GM23338 (cell line): ENCODE data around the gene CACNA1D. TPM values are rescaled to one million over a fixed set of nuclear protein-coding genes. Genes with fewer than 3 reads are reported as not detected.

ENCODE experiments used
- ATAC-seq: fragments of 200-7000 bp; cut with Tn5 transposase; 3 replicates; pipeline ENCODE4 v1.9.1; 2020
- DNase-seq: peaks from one replicate; pipeline ENCODE4 v3.0.0-alpha.2; 2015; ENCODE audit warnings: low spot score
- H2AFZ ChIP-seq: fragments of 200-600 bp; sonication (generic); 2 replicates; pipeline ENCODE4 v1.8.0; 2016; ENCODE audit warnings: antibody characterized with exemption, mild to moderate bottlenecking, moderate library complexity
- H3F3A ChIP-seq: fragments of 200-600 bp; sonication (generic); replicated peaks from 2 replicates; pipeline ENCODE4 v1.8.0; 2017; ENCODE audit warnings: antibody characterized with exemption, mixed run types, low read depth
- H3K27ac ChIP-seq: fragments of 200-600 bp; sonication (generic); 2 replicates; pipeline ENCODE4 v1.6.1; 2016; ENCODE audit warnings: low read depth
- H3K27me3 ChIP-seq: fragments of 200-600 bp; sonication (generic); 2 replicates; pipeline ENCODE4 v1.8.0; 2016; ENCODE audit warnings: mild to moderate bottlenecking, mixed run types, moderate library complexity; ENCODE audit not compliant: insufficient read depth
- H3K36me3 ChIP-seq: fragments of 200-600 bp; sonication (generic); 2 replicates; pipeline ENCODE4 v1.8.0; 2016; ENCODE audit warnings: mild to moderate bottlenecking; ENCODE audit not compliant: insufficient read depth
- H3K4me1 ChIP-seq: fragments of 200-600 bp; sonication (generic); 2 replicates; pipeline ENCODE4 v1.8.0; 2016; ENCODE audit warnings: mild to moderate bottlenecking, moderate library complexity; ENCODE audit not compliant: insufficient read depth
- H3K4me2 ChIP-seq: fragments of 200-600 bp; sonication (generic); 2 replicates; pipeline ENCODE4 v1.7.1; 2017; ENCODE audit warnings: mixed run types
- H3K4me3 ChIP-seq: fragments of 200-600 bp; sonication (generic); 2 replicates; pipeline ENCODE4 v1.6.1; 2016; ENCODE audit warnings: mixed run types
- H3K79me2 ChIP-seq: fragments of 200-600 bp; sonication (generic); replicated peaks from 2 replicates; pipeline ENCODE4 v1.8.0; 2017; ENCODE audit warnings: mild to moderate bottlenecking; ENCODE audit not compliant: insufficient read depth
- H3K9me2 ChIP-seq: fragments of 200-600 bp; sonication (generic); 2 replicates; pipeline ENCODE4 v1.8.0; 2017; ENCODE audit not compliant: insufficient read depth
- H4K20me1 ChIP-seq: fragments of 200-600 bp; sonication (generic); replicated peaks from 2 replicates; pipeline ENCODE4 v1.8.0; 2017; ENCODE audit warnings: mild to moderate bottlenecking; ENCODE audit not compliant: insufficient read depth
- H3K27ac Mint-ChIP-seq: 2 replicates; pipeline ENCODE4 v1.8.0; 2020; ENCODE audit warnings: inconsistent platforms, mild to moderate bottlenecking, moderate library complexity, mixed read lengths
- H3K27me3 Mint-ChIP-seq: 3 replicates; pipeline ENCODE4 v1.8.0; 2022; ENCODE audit warnings: low read depth, mild to moderate bottlenecking, moderate library complexity, mixed read lengths, inconsistent platforms; ENCODE audit not compliant: insufficient read depth, poor library complexity
- H3K36me3 Mint-ChIP-seq: 3 replicates; pipeline ENCODE4 v1.8.0; 2021; ENCODE audit warnings: low read depth, mild to moderate bottlenecking, inconsistent platforms, moderate library complexity, mixed read lengths
- H3K4me1 Mint-ChIP-seq: 3 replicates; pipeline ENCODE4 v1.8.0; 2020; ENCODE audit warnings: mild to moderate bottlenecking, inconsistent platforms, mixed read lengths
- H3K4me3 Mint-ChIP-seq: 3 replicates; pipeline ENCODE4 v1.8.0; 2021; ENCODE audit warnings: moderate library complexity, mild to moderate bottlenecking, inconsistent platforms, mixed read lengths
- H3K9me3 Mint-ChIP-seq: 3 replicates; pipeline ENCODE4 v1.8.0; 2020; ENCODE audit warnings: moderate library complexity, mild to moderate bottlenecking, inconsistent platforms, mixed read lengths
- JUNB ChIP-seq: IDR thresholded peaks from one replicate; pipeline ENCODE4 v1.6.1; 2016; ENCODE audit warnings: antibody characterized with exemption; ENCODE audit not compliant: unreplicated experiment
- NANOG ChIP-seq: IDR thresholded peaks from 2 replicates; pipeline ENCODE4 v1.6.1; 2016; ENCODE audit warnings: antibody characterized with exemption, borderline replicate concordance
- STAT1 ChIP-seq: IDR thresholded peaks from one replicate; pipeline ENCODE4 v1.6.1; 2016; ENCODE audit warnings: antibody characterized with exemption; ENCODE audit not compliant: unreplicated experiment
- polyA plus RNA-seq: library from polyadenylated mRNA; unstranded; fragments of >200 nt; fragmentation: Nextera tagmentation; extraction: Ambion mirVana; gene quantifications from 2 replicates; pipeline ENCODE4 v1.2.1, GENCODE V29; 2016
- total RNA-seq: library from RNA; depleted of rRNA; stranded (reverse); fragments of >200 nt; shearing (Covaris generic); gene quantifications from 2 replicates; pipeline ENCODE4 v1.2.3, GENCODE V29; 2014
- TF ChIP-seq, protein P1 (sequence below), 2 experiments: fragments of 200-600 bp in 1 of 2; sonication (generic) in 1 of 2; conservative IDR thresholded peaks; 2 replicates each; pipeline versions ENCODE4 v1.5.1 to v1.6.1; 2016 to 2017; ENCODE audit warnings: antibody characterized with exemption in 2 of 2, low read depth in 2 of 2, mild to moderate bottlenecking in 2 of 2, moderate library complexity in 1 of 2
- TF ChIP-seq, protein P2 (sequence below): IDR thresholded peaks from one replicate; pipeline ENCODE4 v1.6.1; 2018; ENCODE audit warnings: antibody characterized with exemption; ENCODE audit not compliant: unreplicated experiment
- TF ChIP-seq, protein P3 (sequence below): fragments of 250-450 bp; sonication (Bioruptor Pico); IDR thresholded peaks from 2 replicates; pipeline ENCODE4 v1.5.0; 2020; ENCODE audit warnings: mild to moderate bottlenecking, moderate library complexity
- TF ChIP-seq, protein P4 (sequence below): IDR thresholded peaks from 2 replicates; pipeline ENCODE4 v1.6.1; 2016; ENCODE audit warnings: antibody characterized with exemption

The CACNA1D gene
- total and polyA plus RNA-seq, 2 experiments from 2014 or later = 1.7 to 1.8 TPM

DNA sequence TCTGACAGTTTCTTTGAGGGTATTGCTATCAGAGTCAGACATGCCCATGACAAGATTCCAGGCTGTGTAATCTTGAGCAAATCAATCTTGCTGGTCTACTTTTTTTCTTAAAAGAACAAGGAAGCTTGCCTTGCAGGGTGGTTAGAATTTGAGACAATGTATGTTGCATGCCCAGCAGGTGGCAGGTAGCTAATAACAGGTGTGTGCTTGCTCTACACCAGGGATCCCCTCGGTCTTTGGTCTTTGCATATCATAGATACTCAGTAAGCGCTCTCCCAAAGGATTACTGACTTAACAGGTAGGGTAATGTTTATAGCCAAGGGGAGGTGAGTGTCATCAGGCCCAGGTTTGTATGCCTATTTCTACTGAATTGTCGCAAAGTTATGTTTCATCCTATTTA is 37.3 kb downstream of the CACNA1D start:
- Mint-ChIP-seq H3K4me3 (no peak overlapping the region), H3K4me1 (peaks cover 29% of the 10 kb centered on the region), H3K9me3 (no peaks in the 10 kb centered on the region; the same call in 2 of the 3 replicates), H3K36me3 (no peaks in the 10 kb centered on the region), H3K27ac (no peak overlapping the region), H3K27me3 (peaks cover 2% of the 10 kb centered on the region)
- Histone ChIP-seq H3K4me2 (peak overlapping the region; percentile 9; the same call in 1 of the 2 replicates), H2AFZ (peak overlapping the region; percentile 33; the same call in 1 of the 2 replicates), H3K79me2 (no peaks in the 10 kb centered on the region), H3K36me3 (no peaks in the 10 kb centered on the region), H3K4me3 (0 out of 2 replicates have a peak overlapping the region, but pooled peaks have one; percentile 3), H3K4me1 (no peaks in the 10 kb centered on the region; the same call in 1 of the 2 replicates), H3K27ac (no peak overlapping the region), H3K27me3 (no peaks in the 10 kb centered on the region), H3F3A (no peaks in the 10 kb centered on the region), H4K20me1 (no peaks in the 10 kb centered on the region), H3K9me2 (no peaks in the 10 kb centered on the region)
- DNase-seq = peak; percentile 63
- peak; percentile 79 for ATAC-seq
- no peak for TF ChIP-seq JUNB
- TF ChIP-seq, protein P1, sequence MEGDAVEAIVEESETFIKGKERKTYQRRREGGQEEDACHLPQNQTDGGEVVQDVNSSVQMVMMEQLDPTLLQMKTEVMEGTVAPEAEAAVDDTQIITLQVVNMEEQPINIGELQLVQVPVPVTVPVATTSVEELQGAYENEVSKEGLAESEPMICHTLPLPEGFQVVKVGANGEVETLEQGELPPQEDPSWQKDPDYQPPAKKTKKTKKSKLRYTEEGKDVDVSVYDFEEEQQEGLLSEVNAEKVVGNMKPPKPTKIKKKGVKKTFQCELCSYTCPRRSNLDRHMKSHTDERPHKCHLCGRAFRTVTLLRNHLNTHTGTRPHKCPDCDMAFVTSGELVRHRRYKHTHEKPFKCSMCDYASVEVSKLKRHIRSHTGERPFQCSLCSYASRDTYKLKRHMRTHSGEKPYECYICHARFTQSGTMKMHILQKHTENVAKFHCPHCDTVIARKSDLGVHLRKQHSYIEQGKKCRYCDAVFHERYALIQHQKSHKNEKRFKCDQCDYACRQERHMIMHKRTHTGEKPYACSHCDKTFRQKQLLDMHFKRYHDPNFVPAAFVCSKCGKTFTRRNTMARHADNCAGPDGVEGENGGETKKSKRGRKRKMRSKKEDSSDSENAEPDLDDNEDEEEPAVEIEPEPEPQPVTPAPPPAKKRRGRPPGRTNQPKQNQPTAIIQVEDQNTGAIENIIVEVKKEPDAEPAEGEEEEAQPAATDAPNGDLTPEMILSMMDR (conservative IDR thresholded peaks at IDR 0.05; ENCODE audit: low read depth in 2 of 2) = peak; percentile 7 to 11; a peak in 1 of 4 replicates

DNA sequence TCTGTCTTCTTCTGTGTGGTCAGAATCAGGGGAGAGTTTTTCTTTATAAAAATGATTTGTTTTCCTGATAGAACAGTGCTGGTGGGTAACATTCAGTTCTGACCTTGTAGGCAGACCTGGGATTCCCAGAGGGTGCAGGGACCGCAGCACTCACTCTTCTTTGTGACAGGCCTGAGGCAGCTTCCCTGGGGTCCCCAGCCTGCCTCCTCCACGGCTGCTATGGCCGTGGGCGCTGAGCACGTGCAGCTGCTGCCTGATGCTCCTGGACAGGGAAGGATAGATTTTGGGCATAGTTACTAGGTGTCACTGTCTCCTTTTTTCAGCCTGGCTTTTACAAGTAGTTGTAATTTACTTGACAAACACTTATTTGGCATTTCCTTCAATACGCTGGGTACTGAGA is 39.1 kb downstream of the CACNA1D start:
- Mint-ChIP-seq H3K27me3 (peaks cover 2% of the 10 kb centered on the region), H3K36me3 (no peaks in the 10 kb centered on the region), H3K4me1 (peaks cover 30% of the 10 kb centered on the region), H3K4me3 (no peak overlapping the region), H3K27ac (no peak overlapping the region; the same call in 1 of the 2 replicates), H3K9me3 (no peaks in the 10 kb centered on the region; the same call in 2 of the 3 replicates)
- no peak overlapping the region for H3K27ac ChIP-seq
- H3K4me1 ChIP-seq = no peaks in the 10 kb centered on the region; the same call in 1 of the 2 replicates
- DNase-seq (no peak), ATAC-seq (no peak; the same call in 2 of the 3 replicates)
- H3K27me3 ChIP-seq = no peaks in the 10 kb centered on the region
- H3K79me2 ChIP-seq = no peaks in the 10 kb centered on the region
- H3F3A ChIP-seq = no peaks in the 10 kb centered on the region
- no peaks in the 10 kb centered on the region for H3K36me3 ChIP-seq
- no peak overlapping the region for H2AFZ ChIP-seq
- no peaks in the 10 kb centered on the region for H3K9me2 ChIP-seq
- H3K4me2 ChIP-seq = no peak overlapping the region
- H4K20me1 ChIP-seq = no peaks in the 10 kb centered on the region
- H3K4me3 ChIP-seq = no peak overlapping the region
- TF ChIP-seq, protein P2, sequence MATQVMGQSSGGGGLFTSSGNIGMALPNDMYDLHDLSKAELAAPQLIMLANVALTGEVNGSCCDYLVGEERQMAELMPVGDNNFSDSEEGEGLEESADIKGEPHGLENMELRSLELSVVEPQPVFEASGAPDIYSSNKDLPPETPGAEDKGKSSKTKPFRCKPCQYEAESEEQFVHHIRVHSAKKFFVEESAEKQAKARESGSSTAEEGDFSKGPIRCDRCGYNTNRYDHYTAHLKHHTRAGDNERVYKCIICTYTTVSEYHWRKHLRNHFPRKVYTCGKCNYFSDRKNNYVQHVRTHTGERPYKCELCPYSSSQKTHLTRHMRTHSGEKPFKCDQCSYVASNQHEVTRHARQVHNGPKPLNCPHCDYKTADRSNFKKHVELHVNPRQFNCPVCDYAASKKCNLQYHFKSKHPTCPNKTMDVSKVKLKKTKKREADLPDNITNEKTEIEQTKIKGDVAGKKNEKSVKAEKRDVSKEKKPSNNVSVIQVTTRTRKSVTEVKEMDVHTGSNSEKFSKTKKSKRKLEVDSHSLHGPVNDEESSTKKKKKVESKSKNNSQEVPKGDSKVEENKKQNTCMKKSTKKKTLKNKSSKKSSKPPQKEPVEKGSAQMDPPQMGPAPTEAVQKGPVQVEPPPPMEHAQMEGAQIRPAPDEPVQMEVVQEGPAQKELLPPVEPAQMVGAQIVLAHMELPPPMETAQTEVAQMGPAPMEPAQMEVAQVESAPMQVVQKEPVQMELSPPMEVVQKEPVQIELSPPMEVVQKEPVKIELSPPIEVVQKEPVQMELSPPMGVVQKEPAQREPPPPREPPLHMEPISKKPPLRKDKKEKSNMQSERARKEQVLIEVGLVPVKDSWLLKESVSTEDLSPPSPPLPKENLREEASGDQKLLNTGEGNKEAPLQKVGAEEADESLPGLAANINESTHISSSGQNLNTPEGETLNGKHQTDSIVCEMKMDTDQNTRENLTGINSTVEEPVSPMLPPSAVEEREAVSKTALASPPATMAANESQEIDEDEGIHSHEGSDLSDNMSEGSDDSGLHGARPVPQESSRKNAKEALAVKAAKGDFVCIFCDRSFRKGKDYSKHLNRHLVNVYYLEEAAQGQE = no peak
- TF ChIP-seq NANOG (no peak), STAT1 (no peak)
- TF ChIP-seq, protein P3, sequence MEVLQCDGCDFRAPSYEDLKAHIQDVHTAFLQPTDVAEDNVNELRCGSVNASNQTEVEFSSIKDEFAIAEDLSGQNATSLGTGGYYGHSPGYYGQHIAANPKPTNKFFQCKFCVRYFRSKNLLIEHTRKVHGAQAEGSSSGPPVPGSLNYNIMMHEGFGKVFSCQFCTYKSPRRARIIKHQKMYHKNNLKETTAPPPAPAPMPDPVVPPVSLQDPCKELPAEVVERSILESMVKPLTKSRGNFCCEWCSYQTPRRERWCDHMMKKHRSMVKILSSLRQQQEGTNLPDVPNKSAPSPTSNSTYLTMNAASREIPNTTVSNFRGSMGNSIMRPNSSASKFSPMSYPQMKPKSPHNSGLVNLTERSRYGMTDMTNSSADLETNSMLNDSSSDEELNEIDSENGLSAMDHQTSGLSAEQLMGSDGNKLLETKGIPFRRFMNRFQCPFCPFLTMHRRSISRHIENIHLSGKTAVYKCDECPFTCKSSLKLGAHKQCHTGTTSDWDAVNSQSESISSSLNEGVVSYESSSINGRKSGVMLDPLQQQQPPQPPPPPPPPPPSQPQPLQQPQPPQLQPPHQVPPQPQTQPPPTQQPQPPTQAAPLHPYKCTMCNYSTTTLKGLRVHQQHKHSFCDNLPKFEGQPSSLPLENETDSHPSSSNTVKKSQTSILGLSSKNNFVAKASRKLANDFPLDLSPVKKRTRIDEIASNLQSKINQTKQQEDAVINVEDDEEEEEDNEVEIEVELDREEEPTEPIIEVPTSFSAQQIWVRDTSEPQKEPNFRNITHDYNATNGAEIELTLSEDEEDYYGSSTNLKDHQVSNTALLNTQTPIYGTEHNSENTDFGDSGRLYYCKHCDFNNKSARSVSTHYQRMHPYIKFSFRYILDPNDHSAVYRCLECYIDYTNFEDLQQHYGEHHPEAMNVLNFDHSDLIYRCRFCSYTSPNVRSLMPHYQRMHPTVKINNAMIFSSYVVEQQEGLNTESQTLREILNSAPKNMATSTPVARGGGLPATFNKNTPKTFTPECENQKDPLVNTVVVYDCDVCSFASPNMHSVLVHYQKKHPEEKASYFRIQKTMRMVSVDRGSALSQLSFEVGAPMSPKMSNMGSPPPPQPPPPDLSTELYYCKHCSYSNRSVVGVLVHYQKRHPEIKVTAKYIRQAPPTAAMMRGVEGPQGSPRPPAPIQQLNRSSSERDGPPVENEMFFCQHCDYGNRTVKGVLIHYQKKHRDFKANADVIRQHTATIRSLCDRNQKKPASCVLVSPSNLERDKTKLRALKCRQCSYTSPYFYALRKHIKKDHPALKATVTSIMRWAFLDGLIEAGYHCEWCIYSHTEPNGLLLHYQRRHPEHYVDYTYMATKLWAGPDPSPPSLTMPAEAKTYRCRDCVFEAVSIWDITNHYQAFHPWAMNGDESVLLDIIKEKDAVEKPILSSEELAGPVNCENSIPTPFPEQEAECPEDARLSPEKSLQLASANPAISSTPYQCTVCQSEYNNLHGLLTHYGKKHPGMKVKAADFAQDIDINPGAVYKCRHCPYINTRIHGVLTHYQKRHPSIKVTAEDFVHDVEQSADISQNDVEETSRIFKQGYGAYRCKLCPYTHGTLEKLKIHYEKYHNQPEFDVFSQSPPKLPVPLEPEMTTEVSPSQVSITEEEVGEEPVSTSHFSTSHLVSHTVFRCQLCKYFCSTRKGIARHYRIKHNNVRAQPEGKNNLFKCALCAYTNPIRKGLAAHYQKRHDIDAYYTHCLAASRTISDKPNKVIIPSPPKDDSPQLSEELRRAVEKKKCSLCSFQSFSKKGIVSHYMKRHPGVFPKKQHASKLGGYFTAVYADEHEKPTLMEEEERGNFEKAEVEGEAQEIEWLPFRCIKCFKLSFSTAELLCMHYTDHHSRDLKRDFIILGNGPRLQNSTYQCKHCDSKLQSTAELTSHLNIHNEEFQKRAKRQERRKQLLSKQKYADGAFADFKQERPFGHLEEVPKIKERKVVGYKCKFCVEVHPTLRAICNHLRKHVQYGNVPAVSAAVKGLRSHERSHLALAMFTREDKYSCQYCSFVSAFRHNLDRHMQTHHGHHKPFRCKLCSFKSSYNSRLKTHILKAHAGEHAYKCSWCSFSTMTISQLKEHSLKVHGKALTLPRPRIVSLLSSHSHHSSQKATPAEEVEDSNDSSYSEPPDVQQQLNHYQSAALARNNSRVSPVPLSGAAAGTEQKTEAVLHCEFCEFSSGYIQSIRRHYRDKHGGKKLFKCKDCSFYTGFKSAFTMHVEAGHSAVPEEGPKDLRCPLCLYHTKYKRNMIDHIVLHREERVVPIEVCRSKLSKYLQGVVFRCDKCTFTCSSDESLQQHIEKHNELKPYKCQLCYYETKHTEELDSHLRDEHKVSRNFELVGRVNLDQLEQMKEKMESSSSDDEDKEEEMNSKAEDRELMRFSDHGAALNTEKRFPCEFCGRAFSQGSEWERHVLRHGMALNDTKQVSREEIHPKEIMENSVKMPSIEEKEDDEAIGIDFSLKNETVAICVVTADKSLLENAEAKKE (CRISPR knock-in tag) = no peak
- TF ChIP-seq, protein P4, sequence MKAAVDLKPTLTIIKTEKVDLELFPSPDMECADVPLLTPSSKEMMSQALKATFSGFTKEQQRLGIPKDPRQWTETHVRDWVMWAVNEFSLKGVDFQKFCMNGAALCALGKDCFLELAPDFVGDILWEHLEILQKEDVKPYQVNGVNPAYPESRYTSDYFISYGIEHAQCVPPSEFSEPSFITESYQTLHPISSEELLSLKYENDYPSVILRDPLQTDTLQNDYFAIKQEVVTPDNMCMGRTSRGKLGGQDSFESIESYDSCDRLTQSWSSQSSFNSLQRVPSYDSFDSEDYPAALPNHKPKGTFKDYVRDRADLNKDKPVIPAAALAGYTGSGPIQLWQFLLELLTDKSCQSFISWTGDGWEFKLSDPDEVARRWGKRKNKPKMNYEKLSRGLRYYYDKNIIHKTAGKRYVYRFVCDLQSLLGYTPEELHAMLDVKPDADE = no peak
